ENCODE data around the gene DDX39B. TPM values are rescaled to one million over a fixed set of nuclear protein-coding genes. Genes with fewer than 3 reads are reported as not detected.

Gene DDX39B
- total RNA-seq, 1 experiment from 2014 or later, result 813 TPM

DNA sequence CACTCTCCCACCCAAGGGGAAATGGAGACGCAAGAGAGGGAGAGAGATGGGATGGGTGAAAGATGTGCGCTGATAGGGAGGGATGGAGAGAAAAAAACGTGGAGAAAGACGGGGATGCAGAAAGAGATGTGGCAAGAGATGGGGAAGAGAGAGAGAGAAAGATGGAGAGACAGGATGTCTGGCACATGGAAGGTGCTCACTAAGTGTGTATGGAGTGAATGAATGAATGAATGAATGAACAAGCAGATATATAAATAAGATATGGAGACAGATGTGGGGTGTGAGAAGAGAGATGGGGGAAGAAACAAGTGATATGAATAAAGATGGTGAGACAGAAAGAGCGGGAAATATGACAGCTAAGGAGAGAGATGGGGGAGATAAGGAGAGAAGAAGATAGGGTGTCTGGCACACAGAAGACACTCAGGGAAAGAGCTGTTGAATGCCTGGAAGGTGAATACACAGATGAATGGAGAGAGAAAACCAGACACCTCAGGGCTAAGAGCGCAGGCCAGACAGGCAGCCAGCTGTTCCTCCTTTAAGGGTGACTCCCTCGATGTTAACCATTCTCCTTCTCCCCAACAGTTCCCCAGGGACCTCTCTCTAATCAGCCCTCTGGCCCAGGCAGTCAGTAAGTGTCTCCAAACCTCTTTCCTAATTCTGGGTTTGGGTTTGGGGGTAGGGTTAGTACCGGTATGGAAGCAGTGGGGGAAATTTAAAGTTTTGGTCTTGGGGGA, 34.3 kb upstream of the DDX39B start:
- Histone ChIP-seq H3K14ac (ENCODE audit: insufficient read depth, low read length) (no peak overlapping the region), H3K27ac (ENCODE audit: insufficient read length, low read depth, low read length) (no peak overlapping the region), H3K4me2 (ENCODE audit: insufficient read depth, insufficient read length, low read length) (no peak overlapping the region), H3K56ac (ENCODE audit: insufficient read length, low read depth, low read length) (no peak overlapping the region), H3K79me1 (ENCODE audit: insufficient read depth, low read depth, low read length, poor library complexity, severe bottlenecking) (no peaks in the 10 kb centered on the region), H3K79me2 (ENCODE audit: insufficient read depth, low read length) (no peaks in the 10 kb centered on the region), H3K9ac (ENCODE audit: extremely low read depth, insufficient read length, low read length) (no peak overlapping the region), H2BK120ac (ENCODE audit: low read depth, low read length, poor library complexity, severe bottlenecking) (no peak overlapping the region), H3K4ac (ENCODE audit: low read depth, low read length) (no peak overlapping the region), H3K18ac (ENCODE audit: insufficient read length, low read depth, low read length) (no peak overlapping the region), H4K5ac (ENCODE audit: insufficient read length, low read depth, low read length) (no peak overlapping the region), H3K23ac (ENCODE audit: insufficient read length, low read depth, low read length) (no peak overlapping the region), H4K91ac (ENCODE audit: insufficient read length, low read depth, low read length) (no peak overlapping the region), H3K9me3 (ENCODE audit: control insufficient read depth, low read depth, low read length) (no peaks in the 10 kb centered on the region), H4K20me1 (ENCODE audit: control insufficient read depth, insufficient read depth, insufficient read length) (no peaks in the 10 kb centered on the region), H3T11ph (ENCODE audit: low read length) (no peak overlapping the region), H3K23me2 (ENCODE audit: insufficient read length, low read depth, low read length, poor library complexity, severe bottlenecking) (peaks cover 5% of the 10 kb centered on the region), H3K4me1 (ENCODE audit: insufficient read depth, low read length) (no peaks in the 10 kb centered on the region), H4K8ac (replicated peaks; ENCODE audit: insufficient read length, low read depth, low read length) (no peak overlapping the region), H2BK15ac (ENCODE audit: low read depth, low read length) (no peak overlapping the region), H2BK20ac (ENCODE audit: low read depth, low read length, poor library complexity, severe bottlenecking) (no peak overlapping the region), H2BK5ac (ENCODE audit: insufficient read length, low read length) (no peak overlapping the region), H2AFZ (ENCODE audit: low read length) (no peak overlapping the region), H2BK12ac (ENCODE audit: insufficient read length, low read depth, low read length) (no peak overlapping the region), H3K27me3 (ENCODE audit: insufficient read depth, low read length) (no peaks in the 10 kb centered on the region), H2AK5ac (ENCODE audit: insufficient read length, low read length) (no peak overlapping the region)
- WGBS (ENCODE audit: extremely low coverage, insufficient read length, low lambda C conversion rate), result no CpG with 5 or more reads among the region's 8 CpGs
- no peaks in the 10 kb centered on the region for H3K36me3 Mint-ChIP-seq (ENCODE audit: insufficient read depth in 1 of 3, low read depth in 3 of 3)
- no peaks in the 10 kb centered on the region; a peak in 2 of 5 replicates for H3K9me3 Mint-ChIP-seq
- H3K4me3 Mint-ChIP-seq, result no peak overlapping the region
- H3K27me3 Mint-ChIP-seq (ENCODE audit: low read depth), result peaks cover 36% of the 10 kb centered on the region
- no peak for DNase-seq
- TF ChIP-seq, protein P1, sequence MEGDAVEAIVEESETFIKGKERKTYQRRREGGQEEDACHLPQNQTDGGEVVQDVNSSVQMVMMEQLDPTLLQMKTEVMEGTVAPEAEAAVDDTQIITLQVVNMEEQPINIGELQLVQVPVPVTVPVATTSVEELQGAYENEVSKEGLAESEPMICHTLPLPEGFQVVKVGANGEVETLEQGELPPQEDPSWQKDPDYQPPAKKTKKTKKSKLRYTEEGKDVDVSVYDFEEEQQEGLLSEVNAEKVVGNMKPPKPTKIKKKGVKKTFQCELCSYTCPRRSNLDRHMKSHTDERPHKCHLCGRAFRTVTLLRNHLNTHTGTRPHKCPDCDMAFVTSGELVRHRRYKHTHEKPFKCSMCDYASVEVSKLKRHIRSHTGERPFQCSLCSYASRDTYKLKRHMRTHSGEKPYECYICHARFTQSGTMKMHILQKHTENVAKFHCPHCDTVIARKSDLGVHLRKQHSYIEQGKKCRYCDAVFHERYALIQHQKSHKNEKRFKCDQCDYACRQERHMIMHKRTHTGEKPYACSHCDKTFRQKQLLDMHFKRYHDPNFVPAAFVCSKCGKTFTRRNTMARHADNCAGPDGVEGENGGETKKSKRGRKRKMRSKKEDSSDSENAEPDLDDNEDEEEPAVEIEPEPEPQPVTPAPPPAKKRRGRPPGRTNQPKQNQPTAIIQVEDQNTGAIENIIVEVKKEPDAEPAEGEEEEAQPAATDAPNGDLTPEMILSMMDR (conservative IDR thresholded peaks at IDR 0.05), result no peak
- no peak overlapping the region for H3K27ac Mint-ChIP-seq
- peaks cover 25 to 30% of the 10 kb centered on the region in 2 experiments for H3K4me1 Mint-ChIP-seq
